ENCODE data around the gene CRHR2. TPM values are rescaled to one million over a fixed set of nuclear protein-coding genes. Genes with fewer than 3 reads are reported as not detected.

The CRHR2 gene
- total RNA-seq, 2 experiments from 2014 or later = not detected

DNA sequence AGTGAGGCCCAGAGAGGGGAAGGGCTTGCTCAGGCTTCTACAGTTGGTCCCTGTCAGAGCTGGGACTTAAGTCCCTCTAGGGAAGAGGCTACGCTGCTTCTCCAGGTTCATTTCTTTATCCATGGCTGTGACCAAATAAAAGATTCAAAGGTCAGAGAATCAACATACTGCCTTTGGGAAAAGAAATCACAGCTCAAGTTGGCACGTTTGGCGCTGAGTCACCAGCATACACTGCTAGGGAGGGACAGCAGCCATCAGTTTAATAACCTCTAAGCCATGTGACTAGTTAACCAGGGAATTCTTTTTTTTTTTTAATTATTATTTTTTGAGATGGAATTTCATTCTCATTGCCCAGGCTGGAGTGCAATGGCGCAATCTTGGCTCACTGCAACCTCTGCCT lies 28.4 kb upstream of the CRHR2 start:
- H3K4me3 Mint-ChIP-seq = no peak overlapping the region
- TF ChIP-seq CTCF (IDR thresholded peaks at IDR 0.05) = no peak
- H3K27me3 ChIP-seq (ENCODE audit: control insufficient read depth in 1 of 2, insufficient read depth in 2 of 2, low read length in 2 of 2) = no peaks in the 10 kb centered on the region
- ChIA-PET CTCF (interaction anchor here (1.4 kb wide), 1 partner anchor 8 kb away, joined by 4 read pairs; no protein-coding TSS in a partner anchor), POLR2A (interaction anchor here (1.0 kb wide), 1 partner anchor 30 kb away, joined by 3 read pairs; no protein-coding TSS in a partner anchor)
- H3K4me1 Mint-ChIP-seq (ENCODE audit: low read depth) = no peaks in the 10 kb centered on the region
- H3K9me3 ChIP-seq (ENCODE audit: control insufficient read depth in 1 of 2, insufficient read depth in 1 of 2, low read length in 2 of 2) = peaks cover 0 to under 1% of the 10 kb centered on the region in 2 experiments
- H3K36me3 ChIP-seq (ENCODE audit: insufficient read depth, low read length) = no peaks in the 10 kb centered on the region
- peaks cover 11% of the 10 kb centered on the region for H3K36me3 Mint-ChIP-seq (ENCODE audit: low read depth)
- DNase-seq (no peak), ATAC-seq (ENCODE audit: poor library complexity) (no peak)
- no peak overlapping the region for H3K27ac Mint-ChIP-seq
- H3K4me1 ChIP-seq (ENCODE audit: insufficient read depth, low read length) = no peaks in the 10 kb centered on the region
- no peak overlapping the region for H3K4me3 ChIP-seq (ENCODE audit: low read length)
- no peaks in the 10 kb centered on the region for H3K27me3 Mint-ChIP-seq
- H3K27ac ChIP-seq (ENCODE audit: low read depth in 1 of 2, low read length in 2 of 2) = no peak overlapping the region
- H3K9me3 Mint-ChIP-seq = no peaks in the 10 kb centered on the region
- intact Hi-C loops (cut with DNase I, micrococcal nuclease) = no loop called here

DNA sequence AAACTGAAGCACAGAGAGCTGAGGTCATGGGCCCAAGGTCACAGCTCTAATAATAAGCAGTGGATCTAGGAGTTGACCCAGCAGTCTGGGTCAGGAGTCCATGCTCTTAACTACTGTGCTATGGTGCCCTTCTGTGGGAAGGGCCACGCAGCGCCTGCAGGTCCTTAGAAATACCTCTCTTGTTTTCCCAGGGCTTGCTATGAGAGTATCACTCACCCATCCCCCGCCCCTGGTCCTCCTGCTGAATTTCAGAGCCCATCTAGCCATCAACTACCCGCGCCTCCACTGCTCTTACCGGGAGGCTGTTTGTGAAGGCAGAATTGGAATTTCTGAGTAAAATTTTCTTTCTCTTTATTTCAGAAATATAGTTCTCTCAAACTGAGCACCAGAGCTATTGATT lies 27.3 kb upstream of the CRHR2 start:
- intact Hi-C loops (cut with DNase I, micrococcal nuclease) = no loop called here
- no peak overlapping the region for H3K4me3 Mint-ChIP-seq

GRCh38 chr7:30708983-30709382 lies 26.7 kb upstream of the CRHR2 start:
- Histone ChIP-seq H3K9me3 (ENCODE audit: control insufficient read depth in 1 of 2, insufficient read depth in 1 of 2, low read length in 2 of 2) (no peaks in the 10 kb centered on the region), H3K4me1 (ENCODE audit: insufficient read depth, low read length) (no peaks in the 10 kb centered on the region), H3K36me3 (ENCODE audit: insufficient read depth, low read length) (no peaks in the 10 kb centered on the region), H3K27ac (ENCODE audit: low read depth in 1 of 2, low read length in 2 of 2) (no peak overlapping the region), H3K4me3 (ENCODE audit: low read length) (no peak overlapping the region), H3K27me3 (ENCODE audit: control insufficient read depth in 1 of 2, insufficient read depth in 2 of 2, low read length in 2 of 2) (no peaks in the 10 kb centered on the region)
- DNase-seq (no peak), ATAC-seq (ENCODE audit: poor library complexity) (no peak)
- no peak for TF ChIP-seq CTCF (IDR thresholded peaks at IDR 0.05)
- intact Hi-C loops (cut with DNase I, micrococcal nuclease) = no loop called here
- ChIA-PET CTCF (no interaction called here), POLR2A (interaction anchor here (1.1 kb wide), 1 partner anchor 29 kb away, joined by 3 read pairs; no protein-coding TSS in a partner anchor)
- Mint-ChIP-seq H3K36me3 (ENCODE audit: low read depth) (no peaks in the 10 kb centered on the region), H3K4me3 (no peak overlapping the region), H3K27ac (no peak overlapping the region), H3K4me1 (ENCODE audit: low read depth) (no peaks in the 10 kb centered on the region), H3K27me3 (no peaks in the 10 kb centered on the region), H3K9me3 (no peaks in the 10 kb centered on the region)

More for the DNA sequence above, 27.3 kb upstream of the CRHR2 start:
- no peaks in the 10 kb centered on the region for H3K27me3 Mint-ChIP-seq
- TF ChIP-seq CTCF (IDR thresholded peaks at IDR 0.05) = no peak
- H3K27ac ChIP-seq (ENCODE audit: low read depth in 1 of 2, low read length in 2 of 2) = no peak overlapping the region
- H3K27ac Mint-ChIP-seq = no peak overlapping the region
- peaks cover under 1% of the 10 kb centered on the region for H3K36me3 Mint-ChIP-seq (ENCODE audit: low read depth)
- DNase-seq = no peak
- no peaks in the 10 kb centered on the region for H3K27me3 ChIP-seq (ENCODE audit: control insufficient read depth in 1 of 2, insufficient read depth in 2 of 2, low read length in 2 of 2)
- H3K4me1 Mint-ChIP-seq (ENCODE audit: low read depth) = no peaks in the 10 kb centered on the region
- no peaks in the 10 kb centered on the region for H3K36me3 ChIP-seq (ENCODE audit: insufficient read depth, low read length)
- ChIA-PET CTCF (no interaction called here), POLR2A (interaction anchor here (1.1 kb wide), 1 partner anchor 29 kb away, joined by 3 read pairs; no protein-coding TSS in a partner anchor)
- H3K4me3 ChIP-seq (ENCODE audit: low read length) = no peak overlapping the region
- H3K9me3 Mint-ChIP-seq = no peaks in the 10 kb centered on the region
- no peak for ATAC-seq (ENCODE audit: poor library complexity)
- H3K4me1 ChIP-seq (ENCODE audit: insufficient read depth, low read length) = no peaks in the 10 kb centered on the region
- H3K9me3 ChIP-seq (ENCODE audit: control insufficient read depth in 1 of 2, insufficient read depth in 1 of 2, low read length in 2 of 2) = no peaks in the 10 kb centered on the region

Data from CD4-positive, alpha-beta T cell (primary cell).